WTC11 (cell line): ENCODE results near the gene COLEC12. TPM values are rescaled to one million over a fixed set of nuclear protein-coding genes. Genes with fewer than 3 reads are reported as not detected.

Experiments
- ATAC-seq: fragments of 200-7000 bp; cut with Tn5 transposase; 2 replicates; pipeline ENCODE4 v1.10.0; 2021; ENCODE audit warnings: mild to moderate bottlenecking, moderate library complexity
- CTCF ChIA-PET: fragments of 300-600 bp; sonication (Branson Sonifier 250); formaldehyde crosslinking; loops from one replicate; lab custom pipeline; 2021; ENCODE audit warnings: antibody characterized with exemption; lab: Charles Lee
- POLR2A ChIA-PET: fragments of 350-600 bp; sonication (Branson Sonifier 250); formaldehyde crosslinking; loops from one replicate; lab custom pipeline; 2021; ENCODE audit warnings: antibody characterized with exemption; lab: Charles Lee
- DNase-seq: peaks from one replicate; pipeline ENCODE4 v3.0.0; 2021; ENCODE audit warnings: low spot score
- H3K27ac Mint-ChIP-seq: 2 replicates; pipeline ENCODE4 v1.8.0; 2021; ENCODE audit warnings: mixed read lengths
- H3K27me3 Mint-ChIP-seq: 2 replicates; pipeline ENCODE4 v1.8.0; 2021; ENCODE audit warnings: low read depth, mild to moderate bottlenecking, moderate library complexity, mixed read lengths
- H3K36me3 Mint-ChIP-seq: 2 replicates; pipeline ENCODE4 v1.8.0; 2021; ENCODE audit warnings: mixed read lengths
- H3K4me1 Mint-ChIP-seq: 2 replicates; pipeline ENCODE4 v1.8.0; 2022; ENCODE audit warnings: mixed read lengths
- H3K4me3 Mint-ChIP-seq: 2 replicates; pipeline ENCODE4 v1.8.0; 2021; ENCODE audit warnings: mild to moderate bottlenecking, moderate library complexity, mixed read lengths
- H3K9me3 Mint-ChIP-seq: 2 replicates; pipeline ENCODE4 v1.8.0; 2021; ENCODE audit warnings: mixed read lengths
- ATF1 ChIP-seq: sonication (generic); formaldehyde crosslinking; IDR thresholded peaks from 2 replicates; pipeline ENCODE4 v1.8.1; 2023; ENCODE audit warnings: mild to moderate bottlenecking, moderate library complexity, missing genetic modification reagents
- CBFB ChIP-seq: sonication (generic); formaldehyde crosslinking; IDR thresholded peaks from 2 replicates; pipeline ENCODE4 v1.8.1; 2022; ENCODE audit warnings: mild to moderate bottlenecking, low read depth, missing genetic modification reagents
- ETV6 ChIP-seq: sonication (generic); formaldehyde crosslinking; IDR thresholded peaks from 2 replicates; pipeline ENCODE4 v1.8.1; 2022; ENCODE audit warnings: mild to moderate bottlenecking, missing genetic modification reagents
- FOXJ3 ChIP-seq: sonication (generic); formaldehyde crosslinking; IDR thresholded peaks from 2 replicates; pipeline ENCODE4 v1.9.0; 2021; ENCODE audit warnings: missing genetic modification reagents, mild to moderate bottlenecking, borderline replicate concordance
- HMGA2 ChIP-seq: fragments of 250-450 bp; sonication (Bioruptor Pico); IDR thresholded peaks from 2 replicates; pipeline ENCODE4 v1.4.0; 2021; ENCODE audit warnings: mild to moderate bottlenecking, moderate library complexity
- NFATC4 ChIP-seq: fragments of 250-450 bp; sonication (Bioruptor Pico); IDR thresholded peaks from 2 replicates; pipeline ENCODE4 v1.9.0; 2021; ENCODE audit warnings: mild to moderate bottlenecking
- NFYB ChIP-seq: sonication (generic); formaldehyde crosslinking; conservative IDR thresholded peaks from 2 replicates; pipeline ENCODE4 v1.8.0; 2022; ENCODE audit warnings: low read depth, missing genetic modification reagents
- NR3C1 ChIP-seq: sonication (generic); formaldehyde crosslinking; conservative IDR thresholded peaks from 2 replicates; pipeline ENCODE4 v1.8.1; 2023; ENCODE audit warnings: low read depth, mild to moderate bottlenecking, missing genetic modification reagents
- OVOL2 ChIP-seq: fragments of 250-450 bp; sonication (Bioruptor Pico); IDR thresholded peaks from 2 replicates; pipeline ENCODE4 v1.9.0; 2021; ENCODE audit warnings: mild to moderate bottlenecking, borderline replicate concordance
- PRRX2 ChIP-seq: fragments of 250-450 bp; sonication (Bioruptor Pico); IDR thresholded peaks from 2 replicates; pipeline ENCODE4 v1.8.0; 2021; ENCODE audit warnings: mild to moderate bottlenecking
- SMAD4 ChIP-seq: sonication (generic); formaldehyde crosslinking; IDR thresholded peaks from 2 replicates; pipeline ENCODE4 v1.8.0; 2022; ENCODE audit warnings: mild to moderate bottlenecking, missing genetic modification reagents
- TEAD4 ChIP-seq: sonication (generic); formaldehyde crosslinking; IDR thresholded peaks from 2 replicates; pipeline ENCODE4 v1.8.0; 2022; ENCODE audit warnings: mild to moderate bottlenecking, missing genetic modification reagents
- ZNF219 ChIP-seq: sonication (generic); formaldehyde crosslinking; IDR thresholded peaks from 2 replicates; pipeline ENCODE4 v1.8.0; 2023; ENCODE audit warnings: missing genetic modification reagents, mild to moderate bottlenecking, borderline replicate concordance
- ZNF263 ChIP-seq: sonication (generic); formaldehyde crosslinking; IDR thresholded peaks from 2 replicates; pipeline ENCODE4 v1.8.1; 2022; ENCODE audit warnings: low read depth, mild to moderate bottlenecking, moderate library complexity, missing genetic modification reagents
- ZNF423 ChIP-seq: fragments of 250-450 bp; sonication (Bioruptor Pico); IDR thresholded peaks from 2 replicates; pipeline ENCODE4 v2.1.2; 2022; ENCODE audit warnings: mild to moderate bottlenecking, moderate library complexity
- ZNF671 ChIP-seq: fragments of 250-450 bp; sonication (Bioruptor Pico); IDR thresholded peaks from 2 replicates; pipeline ENCODE4 v1.8.0; 2021; ENCODE audit warnings: mild to moderate bottlenecking
- total RNA-seq: library from RNA; stranded (reverse); gene quantifications from 3 replicates; pipeline ENCODE4 v1.2.3, GENCODE V29; 2021
- TF ChIP-seq, protein P1 (sequence below): sonication (generic); formaldehyde crosslinking; IDR thresholded peaks from 2 replicates; pipeline ENCODE4 v1.8.1; 2023; ENCODE audit warnings: mild to moderate bottlenecking, missing genetic modification reagents, moderate library complexity
- TF ChIP-seq, protein P2 (sequence below): sonication (generic); formaldehyde crosslinking; IDR thresholded peaks from 2 replicates; pipeline ENCODE4 v1.8.1; 2022; ENCODE audit warnings: mild to moderate bottlenecking, missing genetic modification reagents, moderate library complexity, borderline replicate concordance
- TF ChIP-seq, protein P3 (sequence below): fragments of 250-450 bp; sonication (Bioruptor Pico); IDR thresholded peaks from 2 replicates; pipeline ENCODE4 v2.1.2; 2022; ENCODE audit warnings: mild to moderate bottlenecking, moderate library complexity
- TF ChIP-seq, protein P4 (sequence below): sonication (generic); formaldehyde crosslinking; IDR thresholded peaks from 2 replicates; pipeline ENCODE4 v1.8.1; 2022; ENCODE audit warnings: mild to moderate bottlenecking, moderate library complexity, missing genetic modification reagents
- TF ChIP-seq, protein P5 (sequence below): sonication (generic); formaldehyde crosslinking; conservative IDR thresholded peaks from 2 replicates; pipeline ENCODE4 v1.8.1; 2022; ENCODE audit warnings: mild to moderate bottlenecking, missing genetic modification reagents
- TF ChIP-seq, protein P6 (sequence below): sonication (generic); formaldehyde crosslinking; IDR thresholded peaks from 2 replicates; pipeline ENCODE4 v1.8.1; 2023; ENCODE audit warnings: mild to moderate bottlenecking, missing genetic modification reagents, moderate library complexity
- TF ChIP-seq, protein P7 (sequence below): sonication (generic); formaldehyde crosslinking; IDR thresholded peaks from 2 replicates; pipeline ENCODE4 v1.8.0; 2022; ENCODE audit warnings: mild to moderate bottlenecking, missing genetic modification reagents

COLEC12 gene
- total RNA-seq, 1 experiment from 2014 or later = 0.48 TPM

DNA sequence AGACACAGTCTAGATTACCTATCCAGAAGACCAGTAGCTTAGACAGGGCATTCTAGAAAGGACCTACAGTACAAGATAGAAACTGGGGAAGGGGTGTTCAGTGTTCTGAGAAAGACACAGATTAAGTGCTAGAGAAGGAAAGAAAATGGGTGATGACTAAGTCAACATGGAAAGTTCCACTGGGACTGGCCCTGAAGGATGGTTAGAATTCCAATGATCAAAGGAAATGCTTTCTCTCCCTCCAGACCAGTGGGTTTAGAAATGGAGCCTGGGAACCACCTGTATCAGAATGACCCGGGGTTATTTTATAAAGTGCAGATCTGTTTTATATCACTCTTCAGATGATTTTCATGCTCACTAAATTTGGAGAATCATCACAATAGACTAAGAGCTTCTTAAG lies 5.8 kb upstream of the COLEC12 start:
- H3K36me3 Mint-ChIP-seq = no peaks in the 10 kb centered on the region
- H3K27ac Mint-ChIP-seq = no peak overlapping the region
- CTCF ChIA-PET = interaction anchor here (0.6 kb wide), 1 partner anchor 329 kb away, joined by 3 read pairs; no protein-coding TSS in a partner anchor
- TF ChIP-seq OVOL2 (CRISPR knock-in tag) (no peak), NR3C1 (CRISPR knock-in tag) (no peak), FOXJ3 (CRISPR knock-in tag) (no peak), ZNF263 (no peak), PRRX2 (CRISPR knock-in tag) (no peak)
- TF ChIP-seq, protein P1, sequence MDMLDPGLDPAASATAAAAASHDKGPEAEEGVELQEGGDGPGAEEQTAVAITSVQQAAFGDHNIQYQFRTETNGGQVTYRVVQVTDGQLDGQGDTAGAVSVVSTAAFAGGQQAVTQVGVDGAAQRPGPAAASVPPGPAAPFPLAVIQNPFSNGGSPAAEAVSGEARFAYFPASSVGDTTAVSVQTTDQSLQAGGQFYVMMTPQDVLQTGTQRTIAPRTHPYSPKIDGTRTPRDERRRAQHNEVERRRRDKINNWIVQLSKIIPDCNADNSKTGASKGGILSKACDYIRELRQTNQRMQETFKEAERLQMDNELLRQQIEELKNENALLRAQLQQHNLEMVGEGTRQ = no peak
- TF ChIP-seq, protein P2, sequence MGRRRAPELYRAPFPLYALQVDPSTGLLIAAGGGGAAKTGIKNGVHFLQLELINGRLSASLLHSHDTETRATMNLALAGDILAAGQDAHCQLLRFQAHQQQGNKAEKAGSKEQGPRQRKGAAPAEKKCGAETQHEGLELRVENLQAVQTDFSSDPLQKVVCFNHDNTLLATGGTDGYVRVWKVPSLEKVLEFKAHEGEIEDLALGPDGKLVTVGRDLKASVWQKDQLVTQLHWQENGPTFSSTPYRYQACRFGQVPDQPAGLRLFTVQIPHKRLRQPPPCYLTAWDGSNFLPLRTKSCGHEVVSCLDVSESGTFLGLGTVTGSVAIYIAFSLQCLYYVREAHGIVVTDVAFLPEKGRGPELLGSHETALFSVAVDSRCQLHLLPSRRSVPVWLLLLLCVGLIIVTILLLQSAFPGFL = no peak
- TF ChIP-seq, protein P3, sequence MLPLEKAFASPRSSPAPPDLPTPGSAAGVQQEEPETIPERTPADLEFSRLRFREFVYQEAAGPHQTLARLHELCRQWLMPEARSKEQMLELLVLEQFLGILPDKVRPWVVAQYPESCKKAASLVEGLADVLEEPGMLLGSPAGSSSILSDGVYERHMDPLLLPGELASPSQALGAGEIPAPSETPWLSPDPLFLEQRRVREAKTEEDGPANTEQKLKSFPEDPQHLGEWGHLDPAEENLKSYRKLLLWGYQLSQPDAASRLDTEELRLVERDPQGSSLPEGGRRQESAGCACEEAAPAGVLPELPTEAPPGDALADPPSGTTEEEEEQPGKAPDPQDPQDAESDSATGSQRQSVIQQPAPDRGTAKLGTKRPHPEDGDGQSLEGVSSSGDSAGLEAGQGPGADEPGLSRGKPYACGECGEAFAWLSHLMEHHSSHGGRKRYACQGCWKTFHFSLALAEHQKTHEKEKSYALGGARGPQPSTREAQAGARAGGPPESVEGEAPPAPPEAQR = no peak
- TF ChIP-seq, protein P4, sequence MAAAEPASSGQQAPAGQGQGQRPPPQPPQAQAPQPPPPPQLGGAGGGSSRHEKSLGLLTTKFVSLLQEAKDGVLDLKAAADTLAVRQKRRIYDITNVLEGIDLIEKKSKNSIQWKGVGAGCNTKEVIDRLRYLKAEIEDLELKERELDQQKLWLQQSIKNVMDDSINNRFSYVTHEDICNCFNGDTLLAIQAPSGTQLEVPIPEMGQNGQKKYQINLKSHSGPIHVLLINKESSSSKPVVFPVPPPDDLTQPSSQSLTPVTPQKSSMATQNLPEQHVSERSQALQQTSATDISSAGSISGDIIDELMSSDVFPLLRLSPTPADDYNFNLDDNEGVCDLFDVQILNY (CRISPR knock-in tag) = no peak
- TF ChIP-seq, all 79 proteins: peak for 0
- Mint-ChIP-seq H3K4me3 (no peak overlapping the region), H3K9me3 (no peaks in the 10 kb centered on the region), H3K27me3 (peaks cover 40% of the 10 kb centered on the region), H3K4me1 (peaks cover 8% of the 10 kb centered on the region)
- ATAC-seq = no peak
- POLR2A ChIA-PET = no interaction called here
- DNase-seq = no peak

DNA sequence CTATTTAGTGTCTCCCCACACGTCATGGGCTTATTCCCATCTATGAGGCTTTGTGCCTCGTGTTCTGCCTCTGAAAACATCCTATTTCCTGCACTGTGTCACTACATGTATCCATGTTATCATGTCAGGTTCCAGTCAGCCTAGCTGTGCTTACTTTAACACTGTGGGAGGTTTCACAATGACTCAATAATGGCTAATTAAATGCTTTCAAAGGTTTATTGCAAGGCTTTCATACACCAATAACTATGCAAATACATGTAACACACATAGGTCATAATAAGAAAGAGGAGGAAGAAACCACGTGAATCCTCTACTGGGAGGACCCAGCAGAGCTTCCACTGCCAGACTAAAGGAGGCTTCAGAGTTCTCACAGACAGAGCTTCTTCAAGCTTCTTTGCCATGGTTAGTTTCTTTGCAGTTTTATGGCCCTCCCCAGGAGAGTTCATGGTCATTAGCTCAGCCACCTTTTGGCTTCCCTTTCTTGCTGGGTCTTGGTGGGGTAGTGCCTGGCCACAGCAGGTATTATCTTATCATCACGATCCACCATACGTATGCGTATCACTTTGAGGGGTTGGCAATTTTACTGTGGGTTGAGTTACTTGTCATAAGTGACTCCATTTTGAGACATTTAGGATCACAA lies 5.1 kb upstream of the COLEC12 start:
- H3K27ac Mint-ChIP-seq = no peak overlapping the region
- H3K4me1 Mint-ChIP-seq = peaks cover 10% of the 10 kb centered on the region
- H3K4me3 Mint-ChIP-seq = no peak overlapping the region
- POLR2A ChIA-PET = no interaction called here
- no peak for TF ChIP-seq ZNF671 (CRISPR knock-in tag)
- no peak for TF ChIP-seq TEAD4 (CRISPR knock-in tag)
- TF ChIP-seq SMAD4 = no peak
- TF ChIP-seq, protein P5, sequence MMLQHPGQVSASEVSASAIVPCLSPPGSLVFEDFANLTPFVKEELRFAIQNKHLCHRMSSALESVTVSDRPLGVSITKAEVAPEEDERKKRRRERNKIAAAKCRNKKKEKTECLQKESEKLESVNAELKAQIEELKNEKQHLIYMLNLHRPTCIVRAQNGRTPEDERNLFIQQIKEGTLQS (CRISPR knock-in tag) = no peak
- TF ChIP-seq NFATC4 = no peak
- no peak for TF ChIP-seq NFYB
- TF ChIP-seq, protein P1 = no peak
- TF ChIP-seq ETV6 = no peak
- TF ChIP-seq ZNF219 (CRISPR knock-in tag) = no peak
- no peak for TF ChIP-seq HMGA2
- no peak for TF ChIP-seq CBFB
- no peak for TF ChIP-seq ZNF423
- TF ChIP-seq, protein P6, sequence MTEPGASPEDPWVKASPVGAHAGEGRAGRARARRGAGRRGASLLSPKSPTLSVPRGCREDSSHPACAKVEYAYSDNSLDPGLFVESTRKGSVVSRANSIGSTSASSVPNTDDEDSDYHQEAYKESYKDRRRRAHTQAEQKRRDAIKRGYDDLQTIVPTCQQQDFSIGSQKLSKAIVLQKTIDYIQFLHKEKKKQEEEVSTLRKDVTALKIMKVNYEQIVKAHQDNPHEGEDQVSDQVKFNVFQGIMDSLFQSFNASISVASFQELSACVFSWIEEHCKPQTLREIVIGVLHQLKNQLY (CRISPR knock-in tag) = no peak
- TF ChIP-seq, protein P7, sequence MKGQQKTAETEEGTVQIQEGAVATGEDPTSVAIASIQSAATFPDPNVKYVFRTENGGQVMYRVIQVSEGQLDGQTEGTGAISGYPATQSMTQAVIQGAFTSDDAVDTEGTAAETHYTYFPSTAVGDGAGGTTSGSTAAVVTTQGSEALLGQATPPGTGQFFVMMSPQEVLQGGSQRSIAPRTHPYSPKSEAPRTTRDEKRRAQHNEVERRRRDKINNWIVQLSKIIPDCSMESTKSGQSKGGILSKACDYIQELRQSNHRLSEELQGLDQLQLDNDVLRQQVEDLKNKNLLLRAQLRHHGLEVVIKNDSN = no peak
- no peak for TF ChIP-seq ATF1 (CRISPR knock-in tag)
- CTCF ChIA-PET = interaction anchor here (1.2 kb wide), 1 partner anchor 28 kb away, joined by 3 read pairs; no protein-coding TSS in a partner anchor
- ATAC-seq (no peak), DNase-seq (no peak)
- H3K9me3 Mint-ChIP-seq = no peaks in the 10 kb centered on the region
- no peaks in the 10 kb centered on the region for H3K36me3 Mint-ChIP-seq
- H3K27me3 Mint-ChIP-seq = peaks cover 47% of the 10 kb centered on the region
